ENCODE results near the gene OR8G1. TPM values are rescaled to one million over a fixed set of nuclear protein-coding genes. Genes with fewer than 3 reads are reported as not detected.

The OR8G1 gene
- total and polyA plus RNA-seq, 2 of the 8 experiments (the other 6 are each of a cell fraction or from before 2014, with no cell fraction given) = not detected

DNA sequence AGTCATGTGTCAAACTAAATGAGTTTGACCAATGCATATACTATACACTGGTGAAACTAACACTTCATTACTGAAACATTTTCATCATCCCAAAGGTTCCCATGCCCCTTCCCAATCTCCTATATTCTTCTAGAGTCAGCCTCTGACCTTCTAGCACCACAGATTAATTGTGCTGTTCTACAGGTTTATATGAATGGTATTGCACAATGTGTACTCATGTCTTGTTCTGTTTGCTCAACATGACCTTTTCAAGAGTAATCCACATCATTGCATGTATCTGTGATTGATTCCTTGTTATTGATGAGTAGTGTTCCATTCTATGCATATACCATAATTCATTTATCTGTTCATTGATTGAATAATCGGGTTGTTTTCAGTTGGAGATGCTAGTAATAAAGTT lies 7.5 kb upstream of the OR8G1 start:
- no peak overlapping the region for H2BK20ac ChIP-seq (ENCODE audit: low read length)
- ChIA-PET POLR2A (ENCODE audit: partially characterized antibody) (no interaction called here), CTCF (ENCODE audit: partially characterized antibody) (no interaction called here)
- no peaks in the 10 kb centered on the region for H3K23me2 ChIP-seq (ENCODE audit: low read depth, low read length)
- no peak overlapping the region for H3K4ac ChIP-seq (replicated peaks; ENCODE audit: insufficient read length, low read depth, low read length)
- H3K18ac ChIP-seq (ENCODE audit: extremely low read depth, low read length) = no peak overlapping the region
- H2BK15ac ChIP-seq (ENCODE audit: low read length) = no peak overlapping the region
- H4K5ac ChIP-seq (ENCODE audit: insufficient read length, low read depth, low read length) = no peak overlapping the region
- H4K8ac ChIP-seq (ENCODE audit: extremely low read depth, insufficient read depth, low read length) = no peak overlapping the region
- H2AFZ ChIP-seq (ENCODE audit: low read length) = no peak overlapping the region
- H3K56ac ChIP-seq (replicated peaks; ENCODE audit: insufficient read length, low read depth, low read length) = no peak overlapping the region
- no peak overlapping the region for H2BK5ac ChIP-seq (ENCODE audit: low read depth, low read length)
- no peaks in the 10 kb centered on the region for H3K79me2 ChIP-seq (ENCODE audit: control insufficient read depth in 1 of 2, insufficient read depth in 2 of 2, low read length in 2 of 2)
- H3K4me1 ChIP-seq (replicated peaks in 1 of 4; ENCODE audit: control insufficient read depth in 3 of 4, insufficient read depth in 4 of 4, low read length in 3 of 4) = no peaks in the 10 kb centered on the region
- no peaks in the 10 kb centered on the region for H3K79me1 ChIP-seq (ENCODE audit: low read depth, low read length)
- no peak overlapping the region for H2BK120ac ChIP-seq (replicated peaks; ENCODE audit: low read depth, low read length)
- no peaks in the 10 kb centered on the region for H3K36me3 ChIP-seq (ENCODE audit: control insufficient read depth in 2 of 4, insufficient read depth in 4 of 4, low read length in 3 of 4)
- H3K27ac ChIP-seq (ENCODE audit: low read depth, low read length) = no peak overlapping the region
- DNase-seq (ENCODE audit: low read depth in 1 of 2, low spot score in 2 of 2) (no peak), FAIRE-seq (no peak)
- no peak overlapping the region for H3K4me2 ChIP-seq (ENCODE audit: insufficient read depth in 1 of 2, low read depth in 2 of 2, low read length in 2 of 2)
- no peak overlapping the region for H2BK12ac ChIP-seq (ENCODE audit: low read depth, low read length)
- no peaks in the 10 kb centered on the region for H3K27me3 ChIP-seq (replicated peaks in 1 of 4; ENCODE audit: control insufficient read depth in 3 of 4, extremely low read depth in 1 of 4, insufficient read depth in 3 of 4, low read length in 3 of 4)
- no peak overlapping the region for H3K14ac ChIP-seq (ENCODE audit: insufficient read length)
- H3K9ac ChIP-seq (replicated peaks in 1 of 4; ENCODE audit: extremely low read depth in 1 of 4, low read depth in 3 of 4, low read length in 3 of 4) = no peak overlapping the region
- no peaks in the 10 kb centered on the region; a peak in 1 of 4 replicates for H3K9me3 ChIP-seq (ENCODE audit: insufficient read depth in 2 of 2, low read depth in 1 of 2, low read length in 1 of 2)
- 0% methylated on average over 1 of the region's 1 CpG; no CpG with 5 or more reads in 1 of the 2 experiments for WGBS, 2 experiments (ENCODE audit: extremely low coverage in 1 of 2, insufficient coverage in 1 of 2, insufficient read length in 1 of 2, insufficient replicate concordance in 2 of 2, low coverage in 1 of 2, low lambda C conversion rate in 2 of 2, missing lambda C conversion rate in 1 of 2)
- H4K91ac ChIP-seq (replicated peaks; ENCODE audit: insufficient read length, low read length) = no peak overlapping the region
- H4K20me1 ChIP-seq (replicated peaks in 1 of 2; ENCODE audit: control insufficient read depth in 1 of 2, insufficient read depth in 2 of 2, low read length in 2 of 2) = no peaks in the 10 kb centered on the region
- no peak overlapping the region for H3K23ac ChIP-seq (ENCODE audit: insufficient read length)
- H2AK5ac ChIP-seq (ENCODE audit: low read depth, low read length) = no peak overlapping the region
- H3K4me3 ChIP-seq (ENCODE audit: extremely low read depth in 1 of 4, insufficient read depth in 2 of 4, low read depth in 3 of 4, low read length in 4 of 4) = no peak overlapping the region
- TF ChIP-seq NANOG (IDR thresholded peaks at IDR 0.05; ENCODE audit: insufficient read depth, low read depth, low read length, poor library complexity, severe bottlenecking) (no peak), NRF1 (IDR thresholded peaks at IDR 0.05; ENCODE audit: low read depth, low read length) (no peak), EP300 (IDR thresholded peaks at IDR 0.05; ENCODE audit: borderline replicate concordance in 1 of 2, low read depth in 2 of 2, low read length in 2 of 2) (no peak), TEAD4 (IDR thresholded peaks at IDR 0.05; ENCODE audit: low read depth, low read length) (no peak), CEBPB (IDR thresholded peaks at IDR 0.05; ENCODE audit: low read depth, low read length) (no peak), SRF (IDR thresholded peaks at IDR 0.05; ENCODE audit: low read depth, low read length) (no peak), CHD2 (IDR thresholded peaks at IDR 0.05; ENCODE audit: low read length) (no peak), FOSL1 (IDR thresholded peaks at IDR 0.05; ENCODE audit: insufficient read depth, low read depth, low read length) (no peak), CHD1 (IDR thresholded peaks at IDR 0.05; ENCODE audit: low read depth, low read length) (no peak), HDAC2 (IDR thresholded peaks at IDR 0.05; ENCODE audit: borderline replicate concordance in 1 of 2, low read depth in 2 of 2, low read length in 2 of 2) (no peak), ASH2L (IDR thresholded peaks at IDR 0.05; ENCODE audit: low read length) (no peak), BCL11A (IDR thresholded peaks at IDR 0.05; ENCODE audit: low read depth in 2 of 2, low read length in 2 of 2) (no peak), HDAC6 (IDR thresholded peaks at IDR 0.05; ENCODE audit: low read depth, low read length) (no peak), CBX5 (IDR thresholded peaks at IDR 0.05; ENCODE audit: low read depth, low read length) (no peak), SP4 (IDR thresholded peaks at IDR 0.05; ENCODE audit: low read length) (no peak), KDM4A (IDR thresholded peaks at IDR 0.05; ENCODE audit: low read depth, low read length, severe bottlenecking) (no peak)

Measured in H1 (cell line).